H1 (cell line): ENCODE measurements around the gene GPR34. TPM values are rescaled to one million over a fixed set of nuclear protein-coding genes. Genes with fewer than 3 reads are reported as not detected.

Source experiments
- BACH1 ChIP-seq: IDR thresholded peaks from 2 replicates; pipeline ENCODE4 v1.6.1; 2012; ENCODE audit warnings: low read length, improper control_type of control experiment
- BCL11A ChIP-seq, 2 experiments: IDR thresholded peaks; one replicate each; pipeline ENCODE4 v1.6.1; 2011; ENCODE audit warnings: low read depth in 2 of 2, low read length in 2 of 2, mild to moderate bottlenecking in 2 of 2
- CHD1 ChIP-seq: IDR thresholded peaks from 2 replicates; pipeline ENCODE4 v1.6.1; 2012; ENCODE audit warnings: low read depth, low read length, improper control_type of control experiment
- CHD2 ChIP-seq: IDR thresholded peaks from 2 replicates; pipeline ENCODE4 v1.6.1; 2012; ENCODE audit warnings: low read length, improper control_type of control experiment
- E2F6 ChIP-seq: IDR thresholded peaks from 2 replicates; pipeline ENCODE4 v1.6.1; 2012; ENCODE audit warnings: inconsistent platforms
- NANOG ChIP-seq: IDR thresholded peaks from 2 replicates; pipeline ENCODE4 v1.6.1; 2011; ENCODE audit warnings: low read length, low read depth, mild to moderate bottlenecking, inconsistent platforms; ENCODE audit not compliant: insufficient read depth, poor library complexity, severe bottlenecking
- POU5F1 ChIP-seq: IDR thresholded peaks from 2 replicates; pipeline ENCODE4 v1.6.1; 2011; ENCODE audit warnings: low read depth, mild to moderate bottlenecking, low read length, moderate library complexity
- SIRT6 ChIP-seq: IDR thresholded peaks from one replicate; pipeline ENCODE4 v1.7.1; 2012; ENCODE audit warnings: low read length, inconsistent platforms
- TEAD4 ChIP-seq: IDR thresholded peaks from 2 replicates; pipeline ENCODE4 v1.6.1; 2012; ENCODE audit warnings: low read depth, low read length, inconsistent platforms, mixed read lengths
- polyA plus RNA-seq, 7 experiments: library from polyadenylated mRNA; depleted of rRNA in 3 of 7; stranded (reverse) in 5 of 7; unstranded in 2 of 7; fragments of >200 nt in 5 of 7; fragments of 200-250 nt in 2 of 7; gene quantifications; 1 replicate in 5 of 7; 2 replicates in 1 of 7; 4 replicates in 1 of 7; pipeline versions ENCODE4 v1.2.1 to v1.2.3, GENCODE V29; 2011 to 2013; ENCODE audit warnings: missing spikeins in 2 of 7, mixed read lengths in 2 of 7
- total RNA-seq: library from RNA; stranded (reverse); fragmentation: NEBNext Ultra II Directional; extraction: Animal tissue kit (Norgen Biotek cat#: 25700); gene quantifications from 2 replicates; pipeline ENCODE4 v1.2.1, GENCODE V29; 2021

Gene GPR34
- total and polyA plus RNA-seq, 2 of the 8 experiments (the other 6 are each of a cell fraction or from before 2014, with no cell fraction given), result not detected

DNA sequence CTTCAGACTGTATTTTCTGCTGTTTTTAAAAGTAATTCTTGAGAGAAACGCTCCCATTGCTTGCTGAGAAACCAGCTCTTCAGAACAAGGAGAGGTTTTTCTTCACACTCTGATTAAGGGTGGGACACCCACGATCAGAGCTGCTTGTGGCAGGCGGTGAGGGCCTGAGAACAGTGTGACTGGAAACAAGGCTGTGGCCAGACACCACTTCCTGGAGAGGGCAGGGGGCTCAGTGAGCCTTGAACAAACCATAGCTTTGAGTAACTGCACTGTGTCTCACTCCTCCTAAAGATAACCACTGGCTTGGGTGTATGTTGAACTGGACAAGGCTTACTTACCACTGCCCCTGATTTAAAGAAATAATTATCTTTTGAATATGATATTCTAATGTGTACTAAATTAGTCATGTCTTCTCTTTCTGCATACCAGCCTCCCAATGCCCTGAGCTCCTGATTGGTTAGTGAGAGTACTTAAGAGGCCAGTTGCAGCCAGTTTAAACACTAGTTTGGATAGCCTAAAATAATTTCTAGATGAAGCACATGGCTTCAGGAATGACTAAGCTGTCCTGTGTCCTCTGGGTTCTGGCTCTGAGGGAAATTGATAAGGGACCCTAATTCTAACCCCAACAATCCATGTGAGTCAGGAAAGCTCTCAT, 31.5 kb downstream of the GPR34 start (continued):
- TF ChIP-seq TEAD4 (no peak), BCL11A (IDR thresholded peaks at IDR 0.05; ENCODE audit: low read depth in 2 of 2, low read length in 2 of 2) (no peak), CHD1 (no peak), NANOG (no peak), SIRT6 (no peak), CHD2 (no peak), E2F6 (no peak), BACH1 (no peak), POU5F1 (no peak)
- TF ChIP-seq, all 59 proteins: peak for 0
